ENCODE data around the gene PRSS38. TPM values are rescaled to one million over a fixed set of nuclear protein-coding genes. Genes with fewer than 3 reads are reported as not detected.

PRSS38 gene
- total RNA-seq (2014; rRNA removed; shearing (Covaris generic)) = not detected in 2 replicates
- not detected in 2 replicates for polyA plus RNA-seq (2015; cell fraction: cytosol; rRNA removed)
- not detected in 2 replicates for polyA plus RNA-seq (2015; cell fraction: nucleus; rRNA removed)

- in situ Hi-C loops (cut with HindIII; ENCODE audit: low pct_unique_long_range_greater_than_20kb, low sequenced_read_pairs) = no loop called here
Observed at GRCh38 chr1:227815468-227816409, at the start of gene PRSS38. PRSS38 (plus strand) TSS chr1:227815675; CDS start chr1:227815717, 42 bp downstream.

GRCh38 chr1:227766015-227766634 is 49.4 kb upstream of the PRSS38 start:
- in situ Hi-C loops (cut with HindIII; ENCODE audit: low pct_unique_long_range_greater_than_20kb, low sequenced_read_pairs) = no loop called here
- no peak for DNase-seq (ENCODE audit: low read depth, low spot score)

More at GRCh38 chr1:227815468-227816409, at the start of gene PRSS38:
- DNase-seq (ENCODE audit: low read depth, low spot score) = no peak

GRCh38 chr1:227766653-227767277 is 48.7 kb upstream of the PRSS38 start:
- in situ Hi-C loops (cut with HindIII; ENCODE audit: low pct_unique_long_range_greater_than_20kb, low sequenced_read_pairs) = no loop called here
- DNase-seq (ENCODE audit: low read depth, low spot score) = no peak

- in situ Hi-C loops (cut with HindIII; ENCODE audit: low pct_unique_long_range_greater_than_20kb, low sequenced_read_pairs) = no loop called here
- no peak for DNase-seq (ENCODE audit: low read depth, low spot score)
Observed at GRCh38 chr1:227767401-227768124, 47.9 kb upstream of the PRSS38 start.

GRCh38 chr1:227768125-227768439 is 47.4 kb upstream of the PRSS38 start:
- no peak for DNase-seq (ENCODE audit: low read depth, low spot score)
- in situ Hi-C loops (cut with HindIII; ENCODE audit: low pct_unique_long_range_greater_than_20kb, low sequenced_read_pairs) = no loop called here

GRCh38 chr1:227768640-227769039 is 46.8 kb upstream of the PRSS38 start:
- in situ Hi-C loops (cut with HindIII; ENCODE audit: low pct_unique_long_range_greater_than_20kb, low sequenced_read_pairs) = no loop called here
- DNase-seq (ENCODE audit: low read depth, low spot score) = no peak

- DNase-seq (ENCODE audit: low read depth, low spot score) = no peak
- in situ Hi-C loops (cut with HindIII; ENCODE audit: low pct_unique_long_range_greater_than_20kb, low sequenced_read_pairs) = no loop called here
Observed at GRCh38 chr1:227769047-227769935, 46.2 kb upstream of the PRSS38 start.

GRCh38 chr1:227769936-227770494 is 45.5 kb upstream of the PRSS38 start:
- no peak for DNase-seq (ENCODE audit: low read depth, low spot score)
- in situ Hi-C loops (cut with HindIII; ENCODE audit: low pct_unique_long_range_greater_than_20kb, low sequenced_read_pairs) = no loop called here

- no peak for DNase-seq (ENCODE audit: low read depth, low spot score)
- in situ Hi-C loops (cut with HindIII; ENCODE audit: low pct_unique_long_range_greater_than_20kb, low sequenced_read_pairs) = no loop called here
Observed at GRCh38 chr1:227770812-227771211, 44.7 kb upstream of the PRSS38 start.

GRCh38 chr1:227771326-227771725 is 44.1 kb upstream of the PRSS38 start:
- DNase-seq (ENCODE audit: low read depth, low spot score) = no peak
- in situ Hi-C loops (cut with HindIII; ENCODE audit: low pct_unique_long_range_greater_than_20kb, low sequenced_read_pairs) = no loop called here

- in situ Hi-C loops (cut with HindIII; ENCODE audit: low pct_unique_long_range_greater_than_20kb, low sequenced_read_pairs) = no loop called here
Observed at GRCh38 chr1:227771771-227772170, 43.7 kb upstream of the PRSS38 start.

GRCh38 chr1:227773558-227773957 is 41.9 kb upstream of the PRSS38 start:
- in situ Hi-C loops (cut with HindIII; ENCODE audit: low pct_unique_long_range_greater_than_20kb, low sequenced_read_pairs) = no loop called here
- no peak for DNase-seq (ENCODE audit: low read depth, low spot score)

More at GRCh38 chr1:227771771-227772170, 43.7 kb upstream of the PRSS38 start:
- no peak for DNase-seq (ENCODE audit: low read depth, low spot score)

- DNase-seq (ENCODE audit: low read depth, low spot score) = no peak
- in situ Hi-C loops (cut with HindIII; ENCODE audit: low pct_unique_long_range_greater_than_20kb, low sequenced_read_pairs) = no loop called here
Observed at GRCh38 chr1:227774051-227774731, 41.3 kb upstream of the PRSS38 start.

GRCh38 chr1:227774821-227775661 is 40.4 kb upstream of the PRSS38 start:
- DNase-seq (ENCODE audit: low read depth, low spot score) = no peak
- in situ Hi-C loops (cut with HindIII; ENCODE audit: low pct_unique_long_range_greater_than_20kb, low sequenced_read_pairs) = no loop called here

- in situ Hi-C loops (cut with HindIII; ENCODE audit: low pct_unique_long_range_greater_than_20kb, low sequenced_read_pairs) = no loop called here
- no peak for DNase-seq (ENCODE audit: low read depth, low spot score)
Observed at GRCh38 chr1:227775841-227776240, 39.6 kb upstream of the PRSS38 start.
